Stomach (tissue), 9 donors: ENCODE results near the gene ROBO1. TPM values are rescaled to one million over a fixed set of nuclear protein-coding genes. Genes with fewer than 3 reads are reported as not detected.

ENCODE experiments used
- DNase-seq, 2 donors: peaks; one replicate each; pipeline versions ENCODE4 v3.0.0 to v3.0.0-alpha.2; 2013 to 2019
- H3K27ac ChIP-seq, 5 donors: fragments of 200-600 bp in 4 of 5; sonication (generic) in 4 of 5; one replicate each; pipeline ENCODE4 v1.5.1; 2013 to 2019; ENCODE audit warnings: mild to moderate bottlenecking in 1 of 5, moderate library complexity in 1 of 5
- H3K27me3 ChIP-seq, 3 donors: fragments of 200-600 bp; sonication (generic); one replicate each; pipeline ENCODE4 v1.5.1; 2017 to 2019; ENCODE audit warnings: mixed run types in 1 of 3
- H3K36me3 ChIP-seq, 4 donors: fragments of 200-600 bp; sonication (generic); 1 replicate in 3 of 4; 2 replicates in 1 of 4; pipeline ENCODE4 v1.5.1; 2016 to 2019
- H3K4me1 ChIP-seq, 4 donors: fragments of 200-600 bp; sonication (generic); one replicate each; pipeline ENCODE4 v1.5.1; 2016 to 2019
- H3K4me3 ChIP-seq, 4 donors: fragments of 200-600 bp; sonication (generic) in 3 of 4; one replicate each; pipeline ENCODE4 v1.5.1; 2016 to 2019; ENCODE audit warnings: mild to moderate bottlenecking in 1 of 4
- H3K9me3 ChIP-seq, 4 donors: fragments of 200-600 bp; sonication (generic); one replicate each; pipeline ENCODE4 v1.5.1; 2016 to 2019
- EP300 ChIP-seq: sonication (generic); formaldehyde crosslinking; IDR thresholded peaks from one replicate; pipeline ENCODE4 v1.6.1; 2017; ENCODE audit warnings: antibody characterized with exemption
- POLR2A ChIP-seq, 4 donors: fragments of 450-650 bp; IDR thresholded peaks; one replicate each; pipeline ENCODE4 v1.6.1; 2016; ENCODE audit warnings: antibody characterized with exemption in 4 of 4, control low read depth in 2 of 4, mild to moderate bottlenecking in 1 of 4, moderate library complexity in 1 of 4
- POLR2AphosphoS5 ChIP-seq, 3 donors: sonication (generic); formaldehyde crosslinking; IDR thresholded peaks; one replicate each; pipeline ENCODE4 v1.6.1; 2016; ENCODE audit warnings: antibody characterized with exemption in 3 of 3
- WGBS, 5 donors: extraction: QIAGEN DNeasy Blood & Tissue Kit in 3 of 5; methylation state at CpG; one replicate each; pipeline versions ENCODE4 v1.1.5 to v1.1.7; 2013 to 2018; 5-methylcytosine and 5-hydroxymethylcytosine counted together
- intact Hi-C: fragments of 100-400 bp; cut with DNase I; formaldehyde crosslinking; loops from one replicate; pipeline ENCODE4 v1.15.1; 2023; ENCODE audit warnings: low total_unique reads
- polyA plus RNA-seq, 3 donors: library from polyadenylated mRNA; stranded (reverse); fragments of 200-250 nt; gene quantifications; one replicate each; pipeline ENCODE4 v1.2.3, GENCODE V29; 2013
- total RNA-seq, 5 donors: library from RNA; depleted of rRNA; stranded (reverse); fragments of >200 nt; gene quantifications; one replicate each; pipeline versions ENCODE4 v1.1.0 to v1.2.3, GENCODE V29; 2014 to 2016
- TF ChIP-seq, protein P1 (sequence below), 7 experiments: fragments of 450-650 bp in 4 of 7; fragments of 200-600 bp in 3 of 7; sonication (generic) in 3 of 7; IDR thresholded peaks; one replicate each; pipeline ENCODE4 v1.5.1; 2016 to 2019; ENCODE audit warnings: antibody characterized with exemption in 7 of 7, control low read depth in 2 of 7, mild to moderate bottlenecking in 1 of 7
- donor health status: healthy with polysubstance abuse.
- donor health status: Bipolar disorder and iron deficiency.
- donor health status: healthy.

ROBO1 gene
- total and polyA plus RNA-seq, 8 donors, result 2.0 to 174 (median 4.5) TPM

DNA sequence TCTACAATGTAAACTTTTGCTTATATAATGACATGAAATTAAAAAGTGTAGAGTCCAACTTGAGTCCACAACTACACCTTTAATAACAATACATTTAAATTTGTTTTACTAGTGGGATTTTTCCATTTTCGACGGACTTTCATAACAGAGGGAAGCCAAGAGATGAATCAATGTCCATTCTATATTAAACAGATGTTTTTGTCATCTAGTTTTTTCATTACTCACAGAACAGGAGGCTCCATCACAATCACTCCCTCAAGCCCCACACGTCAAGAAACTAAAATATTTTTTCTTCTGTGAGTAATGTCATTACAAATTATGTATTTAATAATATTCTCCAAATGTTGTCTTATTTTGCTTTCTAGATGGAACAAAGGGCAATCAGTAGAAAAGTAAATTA, 932.9 kb downstream of the ROBO1 start:
- no peaks in the 10 kb centered on the region for H3K4me1 ChIP-seq

GRCh38 chr3:78832785-78833204, 935.0 kb downstream of the ROBO1 start:
- Histone ChIP-seq H3K27ac (no peak overlapping the region), H3K4me1 (no peaks in the 10 kb centered on the region), H3K9me3 (no peaks in the 10 kb centered on the region), H3K36me3 (no peaks in the 10 kb centered on the region), H3K27me3 (no peaks in the 10 kb centered on the region), H3K4me3 (no peak overlapping the region)
- no peak for DNase-seq
- TF ChIP-seq, protein P1, sequence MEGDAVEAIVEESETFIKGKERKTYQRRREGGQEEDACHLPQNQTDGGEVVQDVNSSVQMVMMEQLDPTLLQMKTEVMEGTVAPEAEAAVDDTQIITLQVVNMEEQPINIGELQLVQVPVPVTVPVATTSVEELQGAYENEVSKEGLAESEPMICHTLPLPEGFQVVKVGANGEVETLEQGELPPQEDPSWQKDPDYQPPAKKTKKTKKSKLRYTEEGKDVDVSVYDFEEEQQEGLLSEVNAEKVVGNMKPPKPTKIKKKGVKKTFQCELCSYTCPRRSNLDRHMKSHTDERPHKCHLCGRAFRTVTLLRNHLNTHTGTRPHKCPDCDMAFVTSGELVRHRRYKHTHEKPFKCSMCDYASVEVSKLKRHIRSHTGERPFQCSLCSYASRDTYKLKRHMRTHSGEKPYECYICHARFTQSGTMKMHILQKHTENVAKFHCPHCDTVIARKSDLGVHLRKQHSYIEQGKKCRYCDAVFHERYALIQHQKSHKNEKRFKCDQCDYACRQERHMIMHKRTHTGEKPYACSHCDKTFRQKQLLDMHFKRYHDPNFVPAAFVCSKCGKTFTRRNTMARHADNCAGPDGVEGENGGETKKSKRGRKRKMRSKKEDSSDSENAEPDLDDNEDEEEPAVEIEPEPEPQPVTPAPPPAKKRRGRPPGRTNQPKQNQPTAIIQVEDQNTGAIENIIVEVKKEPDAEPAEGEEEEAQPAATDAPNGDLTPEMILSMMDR (IDR thresholded peaks at IDR 0.05), result no peak
- TF ChIP-seq POLR2AphosphoS5 (IDR thresholded peaks at IDR 0.05), result no peak
- no peak for TF ChIP-seq POLR2A (IDR thresholded peaks at IDR 0.05)
- TF ChIP-seq EP300, result no peak
- 53 to 78% (median 70%) methylated on average over 5 of the region's 5 CpGs for WGBS, 5 donors
- intact Hi-C loops, result no loop called here

More for the DNA sequence above, 932.9 kb downstream of the ROBO1 start:
- 72 to 86% (median 78%) methylated on average over 3 of the region's 3 CpGs for WGBS, 5 donors
- Histone ChIP-seq H3K4me3 (no peak overlapping the region), H3K27me3 (no peaks in the 10 kb centered on the region), H3K9me3 (no peaks in the 10 kb centered on the region), H3K27ac (no peak overlapping the region), H3K36me3 (no peaks in the 10 kb centered on the region)
- DNase-seq, result no peak
- intact Hi-C loops, result no loop called here
- TF ChIP-seq POLR2A (IDR thresholded peaks at IDR 0.05), result no peak
- TF ChIP-seq EP300, result no peak
- TF ChIP-seq, protein P1 (IDR thresholded peaks at IDR 0.05), result no peak
- no peak for TF ChIP-seq POLR2AphosphoS5 (IDR thresholded peaks at IDR 0.05)

- no peaks in the 10 kb centered on the region for H3K4me1 ChIP-seq
- H3K9me3 ChIP-seq, result no peaks in the 10 kb centered on the region
- TF ChIP-seq, protein P1 (IDR thresholded peaks at IDR 0.05), result no peak
- TF ChIP-seq POLR2AphosphoS5 (IDR thresholded peaks at IDR 0.05) (no peak), POLR2A (IDR thresholded peaks at IDR 0.05) (no peak), EP300 (no peak)
- 21 to 83% (median 64%) methylated on average over 1 of the region's 1 CpG for WGBS, 5 donors
- no peak for DNase-seq
- no peaks in the 10 kb centered on the region for H3K36me3 ChIP-seq
- H3K4me3 ChIP-seq, result no peak overlapping the region
- no peak overlapping the region for H3K27ac ChIP-seq
- intact Hi-C loops, result no loop called here
- no peaks in the 10 kb centered on the region for H3K27me3 ChIP-seq
These were observed 936.3 kb downstream of the ROBO1 start for GRCh38 chr3:78831446-78831972.

GRCh38 chr3:78830470-78830869, 937.3 kb downstream of the ROBO1 start:
- Histone ChIP-seq H3K4me3 (no peak overlapping the region), H3K9me3 (no peaks in the 10 kb centered on the region), H3K27ac (no peak overlapping the region), H3K27me3 (no peaks in the 10 kb centered on the region), H3K4me1 (no peaks in the 10 kb centered on the region), H3K36me3 (no peaks in the 10 kb centered on the region)
- intact Hi-C loops, result no loop called here
- 63 to 82% (median 64%) methylated on average over 5 of the region's 5 CpGs for WGBS, 5 donors
- TF ChIP-seq, protein P1 (IDR thresholded peaks at IDR 0.05), result no peak
- TF ChIP-seq POLR2A (IDR thresholded peaks at IDR 0.05) (no peak), EP300 (no peak), POLR2AphosphoS5 (IDR thresholded peaks at IDR 0.05) (no peak)
- DNase-seq, result no peak
